Epithelial cell of proximal tubule (primary cell): Measurements from ENCODE around the gene B3GNT7. TPM values are rescaled to one million over a fixed set of nuclear protein-coding genes. Genes with fewer than 3 reads are reported as not detected.

Experiments
- DNase-seq: peaks from one replicate; pipeline ENCODE4 v3.0.0-alpha.2; 2011; ENCODE audit warnings: low read depth
- H3K4me3 ChIP-seq: 2 replicates; pipeline ENCODE4 v1.5.1; 2011; ENCODE audit warnings: low read depth, mild to moderate bottlenecking, low read length
- total RNA-seq: library from RNA; depleted of rRNA; stranded (reverse); fragments of >200 nt; gene quantifications from 2 replicates; pipeline ENCODE4 v1.2.3, GENCODE V29; 2015
- TF ChIP-seq, protein P1 (sequence below): conservative IDR thresholded peaks from 2 replicates; pipeline ENCODE4 v1.5.1; 2012; ENCODE audit warnings: low read depth, mild to moderate bottlenecking, low read length

The B3GNT7 gene
- total RNA-seq, 1 donor from 2014 or later = 10.7 TPM

DNA sequence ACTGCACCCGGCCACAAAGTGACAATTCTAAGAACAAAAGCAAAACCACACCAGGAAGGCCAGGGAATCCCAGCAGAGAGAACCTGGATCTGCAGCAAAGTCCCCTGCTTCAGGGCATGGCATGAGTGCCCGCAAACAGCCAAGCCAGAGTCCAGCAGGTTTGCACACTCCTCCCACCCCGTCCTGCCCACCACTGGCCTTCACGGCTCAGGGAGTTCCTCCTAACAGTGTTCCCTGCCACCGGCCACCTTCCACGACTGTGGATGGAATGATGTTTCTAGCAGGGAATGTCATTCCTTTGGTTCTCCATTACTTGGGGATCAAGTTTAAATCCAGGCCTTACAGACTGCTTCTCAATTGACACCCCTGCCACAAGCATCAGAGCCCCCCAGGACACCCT, 42.0 kb upstream of the B3GNT7 start:
- DNase-seq = no peak
- TF ChIP-seq, protein P1, sequence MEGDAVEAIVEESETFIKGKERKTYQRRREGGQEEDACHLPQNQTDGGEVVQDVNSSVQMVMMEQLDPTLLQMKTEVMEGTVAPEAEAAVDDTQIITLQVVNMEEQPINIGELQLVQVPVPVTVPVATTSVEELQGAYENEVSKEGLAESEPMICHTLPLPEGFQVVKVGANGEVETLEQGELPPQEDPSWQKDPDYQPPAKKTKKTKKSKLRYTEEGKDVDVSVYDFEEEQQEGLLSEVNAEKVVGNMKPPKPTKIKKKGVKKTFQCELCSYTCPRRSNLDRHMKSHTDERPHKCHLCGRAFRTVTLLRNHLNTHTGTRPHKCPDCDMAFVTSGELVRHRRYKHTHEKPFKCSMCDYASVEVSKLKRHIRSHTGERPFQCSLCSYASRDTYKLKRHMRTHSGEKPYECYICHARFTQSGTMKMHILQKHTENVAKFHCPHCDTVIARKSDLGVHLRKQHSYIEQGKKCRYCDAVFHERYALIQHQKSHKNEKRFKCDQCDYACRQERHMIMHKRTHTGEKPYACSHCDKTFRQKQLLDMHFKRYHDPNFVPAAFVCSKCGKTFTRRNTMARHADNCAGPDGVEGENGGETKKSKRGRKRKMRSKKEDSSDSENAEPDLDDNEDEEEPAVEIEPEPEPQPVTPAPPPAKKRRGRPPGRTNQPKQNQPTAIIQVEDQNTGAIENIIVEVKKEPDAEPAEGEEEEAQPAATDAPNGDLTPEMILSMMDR = no peak

DNA sequence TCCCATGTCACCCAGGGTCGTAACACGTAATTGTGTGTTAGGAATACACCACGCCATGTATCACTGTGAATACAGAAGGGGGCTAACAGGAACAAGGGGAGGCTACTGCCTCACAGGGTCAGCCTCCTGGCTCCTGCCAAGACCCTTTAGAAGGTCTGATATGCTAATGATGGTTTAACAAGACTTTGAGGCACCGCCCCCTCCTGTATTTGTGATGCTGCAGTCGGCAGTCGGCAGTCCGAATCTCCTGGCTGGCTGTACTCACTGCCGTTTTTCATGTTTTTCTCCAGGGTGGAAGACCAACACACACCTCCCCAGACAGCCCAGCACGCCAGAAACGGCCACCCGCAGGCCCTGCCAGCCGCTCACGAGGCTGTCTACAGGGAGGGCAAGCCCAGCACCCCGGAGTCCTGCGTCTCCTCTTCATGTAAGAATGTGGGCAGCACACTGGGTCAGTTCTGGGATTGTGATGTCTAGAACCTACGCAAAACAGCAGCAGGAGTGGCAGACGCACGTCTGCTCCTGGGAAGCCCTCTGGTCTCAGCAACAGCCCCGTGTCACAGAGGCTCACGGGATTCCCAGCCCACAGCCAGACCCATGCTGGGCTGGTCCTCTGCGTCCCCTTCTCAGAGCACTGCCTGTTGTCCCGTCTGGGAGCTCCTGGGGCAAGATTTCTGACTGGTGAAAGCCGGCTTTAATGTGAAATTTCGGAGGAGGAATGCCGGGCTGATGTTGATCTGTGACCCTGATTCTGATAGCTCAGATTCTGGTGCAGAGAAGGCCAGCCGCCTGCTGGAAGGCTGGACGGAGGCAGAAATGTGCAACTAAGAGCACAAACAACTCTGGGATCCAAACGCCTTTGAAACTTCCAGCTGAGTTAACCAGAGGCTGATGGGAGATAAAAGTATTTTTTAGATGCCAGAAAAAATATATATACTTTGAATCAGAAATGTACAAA, 39.7 kb upstream of the B3GNT7 start:
- H3K4me3 ChIP-seq = no peak overlapping the region
- DNase-seq = no peak
- TF ChIP-seq, protein P1 = no peak

More for the DNA sequence above, 42.0 kb upstream of the B3GNT7 start:
- no peak overlapping the region for H3K4me3 ChIP-seq

DNA sequence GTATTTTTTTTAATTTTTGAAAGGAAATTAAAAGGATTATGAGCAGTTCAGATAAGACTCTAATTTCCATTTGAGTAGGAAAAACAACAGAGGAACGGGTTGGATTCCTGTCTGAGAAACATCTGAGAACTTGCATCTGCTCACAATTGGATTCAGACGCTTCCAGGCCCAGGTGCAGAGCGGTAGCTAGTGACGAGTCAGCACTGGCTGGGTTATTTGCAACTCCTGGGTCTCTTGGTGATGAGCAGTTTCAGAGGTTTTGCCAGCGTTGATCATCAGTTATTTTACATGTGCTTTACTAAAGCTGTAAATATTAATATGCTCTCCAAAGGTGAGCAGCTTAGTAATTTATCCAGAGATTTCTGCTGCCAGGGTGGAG, 39.1 kb upstream of the B3GNT7 start:
- no peak for DNase-seq
- H3K4me3 ChIP-seq = no peak overlapping the region
- TF ChIP-seq, protein P1 = no peak

DNA sequence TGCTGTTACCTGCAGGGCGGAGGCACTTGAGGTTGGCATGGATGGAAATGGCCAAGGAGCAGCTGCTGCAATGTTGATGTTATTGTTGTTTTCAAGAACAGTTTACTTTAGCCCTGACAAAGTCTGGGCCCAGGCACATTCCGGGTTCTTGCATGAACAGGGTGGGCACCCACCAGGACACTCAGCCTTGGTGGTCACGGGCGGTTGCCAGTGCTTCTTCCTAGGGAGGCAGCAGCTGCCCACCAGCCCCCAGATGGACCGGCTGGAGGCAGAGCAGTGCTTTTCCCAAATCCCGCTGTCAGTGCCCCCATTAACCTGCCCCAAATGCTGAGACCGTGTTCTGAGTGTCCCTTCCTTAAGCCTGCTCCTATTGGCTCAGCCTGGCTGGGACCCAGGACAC, 38.5 kb upstream of the B3GNT7 start:
- no peak overlapping the region for H3K4me3 ChIP-seq
- DNase-seq = no peak
- TF ChIP-seq, protein P1 = no peak

DNA sequence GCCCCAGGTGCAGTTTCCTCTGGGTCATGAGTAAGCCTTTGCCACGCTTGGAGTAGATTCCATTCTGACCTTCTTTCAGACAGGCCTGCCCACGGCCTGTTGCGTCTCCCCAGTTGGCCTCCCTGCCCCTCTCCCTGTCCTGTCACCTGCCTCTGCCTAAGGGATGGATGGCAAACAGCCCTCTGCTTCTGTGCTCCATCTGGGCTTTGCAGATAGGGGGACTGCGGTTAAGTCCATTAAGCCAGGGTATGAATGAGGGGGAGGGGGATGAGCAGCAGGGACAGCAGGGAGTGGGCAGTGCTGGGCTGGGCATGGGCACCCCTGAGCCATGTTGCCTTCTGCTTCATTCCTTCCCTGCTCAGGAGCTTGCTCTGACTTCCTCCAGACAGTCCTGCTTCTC, 37.6 kb upstream of the B3GNT7 start:
- H3K4me3 ChIP-seq = no peak overlapping the region
- DNase-seq = no peak
- TF ChIP-seq, protein P1 = no peak

DNA sequence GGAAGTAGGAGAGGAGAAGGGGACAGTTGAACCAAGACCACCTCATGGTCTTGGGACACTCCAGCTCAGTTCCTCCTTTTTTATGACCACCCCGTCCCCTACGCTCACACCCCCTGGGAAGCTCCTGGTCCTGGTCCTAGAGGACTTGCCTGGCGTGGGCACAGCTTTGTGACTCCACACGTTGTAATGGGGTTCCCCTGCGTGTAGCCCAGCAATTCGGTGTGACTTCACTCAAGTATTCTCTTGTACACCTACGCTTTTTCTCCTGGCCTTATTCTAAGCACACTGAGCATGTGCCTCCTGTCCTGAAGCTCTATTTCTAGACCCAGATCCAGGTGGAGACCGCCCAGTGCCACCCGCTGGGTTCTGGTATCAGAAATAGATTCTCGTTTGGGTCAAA, 36.1 kb upstream of the B3GNT7 start:
- H3K4me3 ChIP-seq = no peak overlapping the region
- DNase-seq = no peak
- TF ChIP-seq, protein P1 = no peak

DNA sequence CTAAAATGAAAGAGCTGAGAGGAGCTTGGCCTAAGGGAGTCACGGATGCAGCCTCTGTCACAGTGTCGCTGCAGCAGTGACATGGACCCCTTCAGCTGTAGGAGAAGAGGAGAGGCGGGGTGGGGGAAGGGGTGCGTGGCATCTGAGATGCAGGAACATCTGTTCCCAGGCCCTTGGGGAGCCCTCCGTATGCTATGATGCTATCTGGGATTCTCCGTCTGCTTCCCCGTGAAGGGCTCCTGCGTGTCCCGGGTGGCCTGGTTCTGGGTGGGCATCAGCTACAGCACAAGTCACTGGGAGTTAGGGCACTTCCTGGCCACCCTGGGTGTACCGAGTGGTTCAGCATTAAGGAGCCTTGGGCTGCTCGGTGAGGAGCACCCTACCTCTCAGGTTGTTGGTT, 35.6 kb upstream of the B3GNT7 start:
- DNase-seq = no peak
- H3K4me3 ChIP-seq = no peak overlapping the region
- TF ChIP-seq, protein P1 = no peak
